ENCODE results near the gene PLPP3. TPM values are rescaled to one million over a fixed set of nuclear protein-coding genes. Genes with fewer than 3 reads are reported as not detected.

PLPP3 gene
- total and polyA plus RNA-seq, 2 of the 8 experiments (the other 6 are each of a cell fraction or from before 2014, with no cell fraction given) = 33.2 to 42.0 TPM

DNA sequence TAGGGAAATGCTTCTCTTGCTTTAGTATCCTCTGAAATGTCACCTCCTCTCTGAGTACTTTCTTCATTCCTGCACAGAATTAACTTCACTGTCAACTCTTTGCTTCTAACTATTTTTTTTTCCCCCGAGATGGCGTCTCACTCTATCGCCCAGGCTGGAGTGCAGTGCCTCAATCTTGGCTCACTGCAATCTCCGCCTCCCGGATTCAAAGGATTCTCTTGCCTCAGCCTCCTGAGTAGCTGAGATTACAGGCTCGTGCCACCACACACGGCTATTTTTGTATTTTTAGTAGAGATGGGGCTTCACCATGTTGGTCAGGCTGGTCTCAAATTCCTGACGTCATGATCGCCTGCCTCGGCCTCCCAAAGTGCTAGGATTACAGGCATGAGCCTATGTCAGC lies 1.4 kb upstream of the PLPP3 start:
- Histone ChIP-seq H2BK12ac (ENCODE audit: low read depth, low read length) (peak overlapping the region; percentile 78; the same call in 1 of the 2 replicates), H3K4ac (replicated peaks; ENCODE audit: insufficient read length, low read depth, low read length) (no peak overlapping the region), H3K23ac (ENCODE audit: insufficient read length) (no peak overlapping the region), H3K36me3 (ENCODE audit: control insufficient read depth in 2 of 4, insufficient read depth in 4 of 4, low read length in 3 of 4) (peaks cover 0 to 3% (median 0%) of the 10 kb centered on the region in 4 experiments; a peak in 1 of 8 replicates), H2BK15ac (ENCODE audit: low read length) (0 out of 2 replicates have a peak overlapping the region, but pooled peaks have one; percentile 36), H3K23me2 (ENCODE audit: low read depth, low read length) (peaks cover 5% of the 10 kb centered on the region; the same call in 1 of the 2 replicates), H3K27me3 (replicated peaks in 1 of 4; ENCODE audit: control insufficient read depth in 3 of 4, extremely low read depth in 1 of 4, insufficient read depth in 3 of 4, low read length in 3 of 4) (no peaks in the 10 kb centered on the region), H3K9me3 (ENCODE audit: insufficient read depth in 2 of 2, low read depth in 1 of 2, low read length in 1 of 2) (no peaks in the 10 kb centered on the region), H3K9ac (replicated peaks in 1 of 4; ENCODE audit: extremely low read depth in 1 of 4, low read depth in 3 of 4, low read length in 3 of 4) (no peak overlapping the region), H3K4me2 (ENCODE audit: insufficient read depth in 1 of 2, low read depth in 2 of 2, low read length in 2 of 2) (no peak overlapping the region; a peak in 1 of 4 replicates), H3K56ac (replicated peaks; ENCODE audit: insufficient read length, low read depth, low read length) (no peak overlapping the region), H2AK5ac (ENCODE audit: low read depth, low read length) (no peak overlapping the region), H3K27ac (ENCODE audit: low read depth, low read length) (no peak overlapping the region), H4K8ac (ENCODE audit: extremely low read depth, insufficient read depth, low read length) (no peak overlapping the region), H2BK20ac (ENCODE audit: low read length) (0 out of 2 replicates have a peak overlapping the region, but pooled peaks have one; percentile 63), H3K79me2 (ENCODE audit: control insufficient read depth in 1 of 2, insufficient read depth in 2 of 2, low read length in 2 of 2) (peaks cover 22 to 36% of the 10 kb centered on the region in 2 experiments), H2BK5ac (ENCODE audit: low read depth, low read length) (peak overlapping the region; percentile 57; the same call in 1 of the 2 replicates), H4K5ac (ENCODE audit: insufficient read length, low read depth, low read length) (no peak overlapping the region), H3K79me1 (ENCODE audit: low read depth, low read length) (no peaks in the 10 kb centered on the region), H4K20me1 (replicated peaks in 1 of 2; ENCODE audit: control insufficient read depth in 1 of 2, insufficient read depth in 2 of 2, low read length in 2 of 2) (peaks cover 3 to 4% of the 10 kb centered on the region in 2 experiments), H3K4me3 (ENCODE audit: extremely low read depth in 1 of 4, insufficient read depth in 2 of 4, low read depth in 3 of 4, low read length in 4 of 4) (no peak overlapping the region), H3K14ac (ENCODE audit: insufficient read length) (no peak overlapping the region), H3K4me1 (replicated peaks in 1 of 4; ENCODE audit: control insufficient read depth in 3 of 4, insufficient read depth in 4 of 4, low read length in 3 of 4) (peaks cover 0 to 8% (median under 1%) of the 10 kb centered on the region in 4 experiments; a peak in 4 of 7 replicates), H3K18ac (ENCODE audit: extremely low read depth, low read length) (0 out of 2 replicates have a peak overlapping the region, but pooled peaks have one; percentile 0), H2BK120ac (replicated peaks; ENCODE audit: low read depth, low read length) (no peak overlapping the region), H4K91ac (replicated peaks; ENCODE audit: insufficient read length, low read length) (peak overlapping the region; percentile 52), H2AFZ (ENCODE audit: low read length) (no peak overlapping the region)
- no peak for FAIRE-seq
- CTCF ChIA-PET (ENCODE audit: partially characterized antibody) = interaction anchor here (0.6 to 2.4 kb wide), 12 partner anchors 20 to 1205 kb away, joined by 3 to 11 read pairs (median 4); no protein-coding TSS in a partner anchor
- POLR2A ChIA-PET (ENCODE audit: partially characterized antibody) = interaction anchor here (1.3 to 2.0 kb wide), 3 partner anchors 9 to 104 kb away, joined by 3 to 6 read pairs (median 5); no protein-coding TSS in a partner anchor
- 81% methylated on average over 10 of the region's 10 CpGs; no CpG with 5 or more reads in 1 of the 2 experiments for WGBS, 2 experiments (ENCODE audit: extremely low coverage in 1 of 2, insufficient coverage in 1 of 2, insufficient read length in 1 of 2, insufficient replicate concordance in 2 of 2, low coverage in 1 of 2, low lambda C conversion rate in 2 of 2, missing lambda C conversion rate in 1 of 2)
- TF ChIP-seq ZNF274 (IDR thresholded peaks at IDR 0.05; ENCODE audit: borderline replicate concordance, extremely low read depth, low read length) (no peak), POLR2A (IDR thresholded peaks at IDR 0.05; ENCODE audit: control extremely low read depth in 1 of 2, low read depth in 2 of 2, low read length in 2 of 2) (no peak), EZH2 (IDR thresholded peaks at IDR 0.05; ENCODE audit: low read depth, low read length, severe bottlenecking) (no peak), SP4 (IDR thresholded peaks at IDR 0.05; ENCODE audit: low read length) (no peak), CBX5 (IDR thresholded peaks at IDR 0.05; ENCODE audit: low read depth, low read length) (no peak), SP2 (IDR thresholded peaks at IDR 0.05; ENCODE audit: low read length) (no peak), CREB1 (IDR thresholded peaks at IDR 0.05) (no peak)
- TF ChIP-seq, protein P1, sequence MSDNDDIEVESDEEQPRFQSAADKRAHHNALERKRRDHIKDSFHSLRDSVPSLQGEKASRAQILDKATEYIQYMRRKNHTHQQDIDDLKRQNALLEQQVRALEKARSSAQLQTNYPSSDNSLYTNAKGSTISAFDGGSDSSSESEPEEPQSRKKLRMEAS (IDR thresholded peaks at IDR 0.05) = no peak
- no peak for DNase-seq (ENCODE audit: low read depth in 1 of 2, low spot score in 2 of 2)

Measured in H1 (cell line).